NCI-H774 (cell line): ENCODE results near the gene MLN.

Experiments used
- DNase-seq: peaks from one replicate; lab custom pipeline; 2025; lab: John Stamatoyannopoulos, UW

MLN gene

DNA sequence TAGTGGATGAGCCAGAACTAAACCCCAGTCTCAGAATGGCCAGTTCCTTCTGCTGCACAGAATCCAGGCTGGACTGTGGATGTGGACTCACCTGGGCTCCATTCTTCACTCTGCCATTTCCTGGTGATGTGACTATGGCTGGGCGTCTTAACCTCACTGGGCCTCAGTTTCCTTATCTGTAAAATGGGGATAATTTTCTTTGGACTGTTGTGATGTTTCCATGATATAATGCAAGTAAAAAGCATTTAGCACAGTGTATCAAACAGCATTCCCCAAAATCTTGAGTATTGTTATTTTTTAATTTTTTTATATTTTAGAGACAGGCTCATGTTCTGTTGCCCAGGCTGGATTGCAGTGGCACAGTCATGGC, 51.2 kb downstream of the MLN start:
- no peak for DNase-seq

DNA sequence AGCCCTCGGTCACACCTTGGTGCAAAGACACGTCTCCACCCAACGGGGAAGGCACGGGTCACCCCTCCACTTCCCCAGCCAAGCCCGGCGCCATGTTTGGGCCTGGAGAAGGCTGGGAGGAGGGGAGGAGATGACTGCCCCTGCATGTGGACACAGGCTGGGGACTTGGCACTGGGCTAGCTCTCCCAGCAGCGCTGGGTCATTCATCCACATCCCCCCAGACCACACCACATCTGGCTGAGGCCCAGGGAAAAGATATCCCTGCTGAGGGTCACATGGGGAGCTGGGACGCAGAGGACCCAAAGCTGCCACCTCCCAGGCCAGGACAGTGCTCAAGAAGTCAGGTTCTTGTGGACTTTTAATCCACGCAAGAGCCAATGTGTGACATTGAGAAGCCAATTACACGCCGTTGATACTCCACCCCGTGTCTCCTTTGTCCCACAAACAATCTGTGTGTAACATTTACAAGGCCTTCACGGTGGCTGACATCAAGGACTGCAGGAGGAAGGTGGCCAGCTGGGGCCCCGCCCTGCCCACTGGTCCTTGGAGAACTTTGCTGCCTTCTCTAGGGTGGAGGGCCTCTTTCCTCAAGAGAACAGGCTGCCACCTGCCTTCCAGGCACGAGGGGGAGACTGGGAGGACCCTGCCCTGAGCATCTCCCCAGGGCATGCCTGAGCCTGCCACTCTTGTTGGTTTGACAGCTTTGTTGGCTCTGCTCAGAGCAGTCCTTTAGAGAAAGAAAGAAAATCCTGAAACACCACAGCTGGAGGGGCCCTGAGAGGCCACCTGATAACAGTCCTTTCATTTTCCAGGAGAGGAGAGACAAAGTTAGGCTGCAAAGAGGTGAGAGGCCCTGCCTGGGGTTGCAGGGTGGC, 51.8 kb downstream of the MLN start:
- DNase-seq = no peak

DNA sequence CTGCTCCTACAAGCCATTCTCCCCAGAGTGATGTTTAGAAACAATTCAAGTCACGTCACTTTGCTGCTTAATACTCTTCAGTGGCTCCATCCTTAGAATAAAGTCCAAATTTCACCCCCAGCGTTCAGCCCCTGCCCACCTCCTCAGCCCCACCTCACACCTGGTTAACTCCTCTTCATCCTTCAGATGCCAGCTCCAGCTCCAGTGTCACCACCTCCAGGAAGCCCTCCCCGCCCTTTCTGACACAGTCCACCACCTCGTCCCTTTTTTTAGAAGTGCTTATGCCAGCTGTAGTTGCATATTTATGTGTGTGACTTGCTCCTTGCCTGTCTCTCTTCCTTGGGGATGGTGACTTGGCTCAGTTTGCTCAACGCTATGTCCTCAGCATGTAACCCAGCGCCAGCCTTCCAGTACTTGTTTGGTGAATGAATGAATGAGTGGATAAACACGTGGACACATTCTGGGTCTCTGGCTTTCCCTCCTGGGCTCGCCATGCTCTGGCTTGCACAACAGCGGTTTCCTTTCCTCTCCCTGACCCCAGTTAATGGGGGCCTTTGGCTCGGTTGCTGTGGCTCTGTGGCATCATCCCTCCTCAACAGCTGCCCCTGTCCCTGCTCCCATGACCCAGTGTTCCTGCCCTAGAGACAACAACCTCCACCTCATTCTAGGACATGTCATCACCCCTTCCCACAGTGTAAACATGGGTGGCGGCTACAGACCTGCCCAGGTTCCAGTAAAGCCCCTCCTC, 53.4 kb downstream of the MLN start:
- DNase-seq = no peak

DNA sequence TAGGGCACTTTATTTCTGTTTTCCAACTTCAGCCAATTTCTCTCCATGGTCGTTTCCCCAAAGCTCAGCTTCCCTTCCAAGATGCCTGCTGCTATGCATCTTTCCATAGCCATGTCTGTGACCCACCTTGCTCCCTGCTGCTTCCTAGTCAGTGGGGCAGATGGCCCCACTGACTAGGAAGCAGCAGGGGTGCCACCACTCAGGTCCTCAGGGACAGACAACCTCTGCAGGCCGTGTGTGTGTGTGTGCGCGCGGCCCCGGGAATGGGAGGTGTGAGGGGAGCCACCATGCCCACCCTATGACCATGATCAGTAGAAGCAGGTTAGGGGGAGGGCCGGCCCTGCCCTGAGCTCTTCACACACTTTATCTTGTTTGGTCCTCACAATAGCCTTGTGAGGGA, 54.4 kb downstream of the MLN start:
- no peak for DNase-seq

DNA sequence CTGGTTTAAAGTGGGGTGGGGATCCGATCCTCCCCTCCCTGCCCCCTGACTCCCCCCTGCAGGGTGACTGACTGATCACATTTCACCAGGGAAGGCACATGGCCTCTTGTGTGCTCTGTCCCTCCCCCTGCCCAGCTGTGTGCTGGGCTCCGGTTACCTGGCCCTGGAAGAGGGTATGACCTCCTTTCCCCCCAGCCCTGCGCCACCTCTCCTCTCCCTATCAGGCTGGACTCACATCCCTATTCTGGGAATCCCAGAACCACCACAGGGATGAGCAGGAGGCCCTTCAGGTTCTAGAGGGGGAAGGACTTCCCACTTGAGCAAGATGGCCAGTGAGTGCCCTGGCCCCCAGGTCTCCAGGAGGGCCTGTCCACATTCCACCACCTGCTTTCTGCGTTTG, 55.0 kb downstream of the MLN start:
- no peak for DNase-seq

DNA sequence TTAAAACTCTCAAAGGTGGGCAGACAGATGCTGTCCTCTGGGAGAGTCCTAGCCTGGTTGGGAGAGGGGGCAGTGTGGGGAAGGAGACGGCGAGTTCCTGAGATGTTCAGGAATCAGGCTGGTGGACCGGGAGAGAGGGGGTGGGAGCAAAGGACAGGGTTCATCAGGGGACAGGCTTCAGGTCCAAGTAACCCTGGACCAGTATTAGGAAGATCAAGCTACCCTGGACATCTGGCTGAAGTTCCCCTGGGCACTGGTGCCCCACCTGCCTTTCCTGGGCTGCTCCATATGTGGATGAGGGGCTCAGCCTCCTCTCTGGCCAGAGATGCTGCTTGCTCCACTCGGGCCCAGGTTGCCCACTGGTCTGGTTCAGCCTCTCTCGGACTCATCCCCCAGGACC, 56.0 kb downstream of the MLN start:
- no peak for DNase-seq

DNA sequence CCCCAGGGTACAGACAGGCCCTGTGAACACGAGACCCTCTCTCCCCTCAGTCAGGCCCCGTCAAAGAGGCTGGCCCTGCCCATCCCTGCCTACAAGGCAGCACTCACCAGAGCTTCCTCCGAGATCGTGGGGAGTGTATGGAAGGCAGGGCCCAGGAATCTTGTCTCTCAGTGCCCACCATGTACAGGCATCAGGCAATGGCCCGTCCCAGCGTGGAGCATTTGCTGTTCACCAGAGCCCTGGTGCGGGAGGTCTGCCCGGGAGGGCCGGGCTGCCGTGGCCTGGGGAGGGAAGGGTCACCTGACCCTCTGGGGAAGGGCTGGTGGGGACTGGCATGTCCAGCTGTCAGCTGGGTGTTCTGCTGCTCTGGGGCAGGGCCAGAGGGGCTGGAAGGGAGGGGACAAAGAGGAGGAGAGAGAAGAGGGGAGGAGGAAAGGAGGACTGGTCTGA, 57.1 kb downstream of the MLN start, which contains the start of gene IP6K3:
Gene IP6K3 (minus strand): TSS at position 255 of the 450 bp plus-strand sequence. CDS start 11,429 bp downstream, outside the sequence.
- DNase-seq = no peak

DNA sequence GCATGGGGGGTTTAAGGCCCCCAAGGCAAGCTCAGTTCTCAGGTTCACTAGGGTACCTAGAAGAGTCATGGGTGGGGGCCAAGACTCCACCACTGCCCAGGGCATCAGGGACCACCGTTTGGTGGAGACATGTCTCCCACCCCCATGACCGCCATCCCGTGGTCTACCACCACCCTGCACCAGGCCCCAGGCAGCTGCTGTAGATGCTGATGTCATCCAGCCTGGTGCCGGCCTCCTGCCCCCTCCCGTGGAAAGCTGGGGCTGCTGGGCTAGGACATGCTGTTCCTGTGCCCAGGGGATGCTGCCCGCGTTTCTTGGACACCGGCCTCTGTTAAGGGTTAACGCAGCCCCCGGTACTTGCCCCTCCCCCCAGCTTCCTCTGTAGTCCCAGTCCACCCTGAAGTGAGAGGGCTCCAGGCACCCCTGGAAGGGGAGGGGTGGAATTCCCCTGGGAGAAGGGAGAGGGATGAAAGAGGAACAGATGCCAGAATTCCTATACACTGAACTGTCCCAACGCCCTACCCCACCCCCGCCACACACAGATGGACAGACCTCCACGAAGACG, 57.7 kb downstream of the MLN start:
- DNase-seq = no peak

DNA sequence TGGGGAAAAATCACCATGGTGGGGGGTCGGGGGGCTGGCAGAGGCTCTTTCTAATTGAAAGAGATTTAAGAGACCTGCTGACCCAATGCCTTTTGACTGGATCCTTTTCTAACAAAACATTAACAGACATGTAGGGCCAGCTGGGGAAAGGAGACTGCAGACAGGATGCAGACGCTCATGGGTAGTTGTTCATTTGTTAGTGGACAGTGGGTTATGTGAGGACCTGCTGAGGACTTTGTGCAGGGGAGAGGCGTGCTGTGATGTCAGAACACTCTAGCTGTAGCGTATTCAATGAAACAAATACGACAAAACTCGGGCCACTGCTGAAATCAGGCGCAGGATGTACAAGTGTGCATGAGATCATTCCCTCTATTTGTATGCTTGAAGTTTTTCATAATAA, 58.3 kb downstream of the MLN start:
- DNase-seq = no peak

DNA sequence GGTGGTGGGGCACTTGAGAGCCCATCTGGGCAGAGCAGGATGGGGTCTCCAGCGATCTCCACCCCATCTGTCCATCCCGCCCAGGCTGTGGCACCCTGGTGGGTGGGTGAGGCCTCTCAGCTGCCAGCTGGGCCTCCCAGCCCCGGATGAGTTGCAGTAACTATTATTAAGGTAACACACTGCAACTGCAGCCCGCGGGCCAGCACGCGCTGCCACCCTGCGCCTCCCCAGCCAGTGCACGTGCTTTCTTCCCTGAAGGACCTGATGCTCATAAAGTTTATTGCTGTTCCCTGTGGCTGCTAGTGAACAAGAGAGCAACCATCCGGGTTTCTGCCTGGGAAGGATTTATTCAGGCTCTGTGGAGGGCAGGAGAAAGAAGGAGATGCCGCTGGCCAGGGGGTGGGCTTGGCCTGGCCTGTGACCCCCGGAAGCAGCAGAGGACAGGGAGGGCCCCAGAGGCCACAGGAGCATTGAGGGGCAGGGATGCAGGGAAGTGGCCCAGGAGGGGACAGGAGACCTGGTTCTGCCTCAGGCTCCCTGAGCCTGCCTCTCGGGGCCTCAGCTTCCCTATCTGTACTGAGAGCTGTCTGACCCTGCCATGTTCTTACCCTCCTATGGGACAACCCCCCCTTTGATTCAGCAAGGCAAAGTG, 58.8 kb downstream of the MLN start:
- no peak for DNase-seq
